Activated CD8-positive, alpha-beta memory T cell treated with anti-CD3 and anti-CD28 coated beads, Interleukin-2, amount 50 U/mL, for 4 hours (primary cell): Measurements from ENCODE around the gene USP26.
"Not testable (repeated sequence)": the region's sequence is repeated elsewhere in the genome, so short reads cannot be mapped to it uniquely, and the experiment has no call there.

Source experiments
- DNase-seq: peaks from one replicate; pipeline ENCODE4 v3.0.0-alpha.2; 2020

Gene USP26

GRCh38 chrX:133007458-133007857 is 89.5 kb downstream of the USP26 start:
- DNase-seq = no peak

- DNase-seq = no peak
Measured at GRCh38 chrX:133005616-133006015, 91.3 kb downstream of the USP26 start.

GRCh38 chrX:133005042-133005441 is 91.9 kb downstream of the USP26 start:
- DNase-seq = no peak

GRCh38 chrX:132999209-132999608 is 97.7 kb downstream of the USP26 start:
- DNase-seq = no peak

- no peak for DNase-seq
Measured at GRCh38 chrX:132990835-132991234, 106.1 kb downstream of the USP26 start.

- no peak for DNase-seq
Measured at GRCh38 chrX:132986556-132986955, 110.4 kb downstream of the USP26 start.

- no peak for DNase-seq
Measured at GRCh38 chrX:132984058-132984650, 112.8 kb downstream of the USP26 start.

- no peak for DNase-seq
Measured at GRCh38 chrX:132983496-132983895, 113.4 kb downstream of the USP26 start.

GRCh38 chrX:132980035-132980434 is 116.9 kb downstream of the USP26 start:
- DNase-seq = not testable (repeated sequence)
